Endothelial cell of umbilical vein (primary cell): Measurements from ENCODE around the gene YARS2. TPM values are rescaled to one million over a fixed set of nuclear protein-coding genes. Genes with fewer than 3 reads are reported as not detected.

ENCODE experiments used
- BruUV-seq: library from RNA; stranded (reverse); fragments of 400-500 nt; replicated peaks from 2 replicates; lab custom pipeline; 2021; lab: Mats Ljungman, UMichigan
- CTCF ChIA-PET: fragments of 300-600, 350-600 bp; sonication (Branson Sonifier 250); formaldehyde crosslinking; loops from one replicate; lab custom pipeline; 2021; ENCODE audit warnings: antibody characterized with exemption, inconsistent platforms; lab: Charles Lee
- POLR2A ChIA-PET: fragments of 300-600, 350-600 bp; sonication (Branson Sonifier 250); formaldehyde crosslinking; loops from one replicate; lab custom pipeline; 2021; ENCODE audit warnings: antibody characterized with exemption, inconsistent platforms; lab: Charles Lee
- DNase-seq: peaks from one replicate; pipeline ENCODE4 v3.0.0-alpha.2; 2011; ENCODE audit warnings: low read depth, low spot score
- FAIRE-seq: peaks from 2 replicates; lab custom pipeline; 2011; peaks lifted over from hg19 to GRCh38; lab: Jason Lieb, UNC
- H2AFZ ChIP-seq: 2 replicates; pipeline ENCODE4 v1.6.0; 2012; ENCODE audit warnings: low read depth, low read length, control low read depth, inconsistent platforms
- H3K27ac ChIP-seq: 2 replicates; pipeline ENCODE4 v1.5.1; 2011; ENCODE audit warnings: low read depth, mild to moderate bottlenecking, control low read depth, low read length, moderate library complexity; ENCODE audit not compliant: insufficient read depth
- H3K27me3 ChIP-seq, 2 experiments: 2 replicates each; pipeline versions ENCODE4 v1.6.0 to v1.6.1; 2011; ENCODE audit warnings: low read length in 2 of 2, mixed read lengths in 1 of 2; ENCODE audit not compliant: control insufficient read depth in 2 of 2, insufficient read depth in 2 of 2
- H3K36me3 ChIP-seq, 2 experiments: 2 replicates in 1 of 2; 3 replicates in 1 of 2; pipeline ENCODE4 v1.5.1; 2011; ENCODE audit warnings: low read length in 2 of 2, mild to moderate bottlenecking in 1 of 2, moderate library complexity in 1 of 2; ENCODE audit not compliant: control insufficient read depth in 2 of 2, insufficient read depth in 2 of 2; ENCODE audit errors: extremely low read depth in 1 of 2
- H3K4me1 ChIP-seq: 3 replicates; pipeline ENCODE4 v1.5.1; 2011; ENCODE audit warnings: mild to moderate bottlenecking, low read length; ENCODE audit not compliant: control insufficient read depth, insufficient read depth; ENCODE audit errors: extremely low read depth
- H3K4me2 ChIP-seq: 2 replicates; pipeline ENCODE4 v1.6.1; 2011; ENCODE audit warnings: low read length, control low read depth, mixed read lengths; ENCODE audit not compliant: insufficient read depth
- H3K4me3 ChIP-seq, 3 experiments: fragments of 200-600 bp in 1 of 3; sonication (generic), shearing (Covaris generic) in 1 of 3; replicated peaks in 1 of 3; 2 replicates each; pipeline ENCODE4 v1.5.1; 2011 to 2016; ENCODE audit warnings: control low read depth in 3 of 3, low read length in 3 of 3, mild to moderate bottlenecking in 2 of 3, inconsistent platforms in 1 of 3, low read depth in 1 of 3, moderate library complexity in 1 of 3; ENCODE audit not compliant: insufficient read depth in 1 of 3
- H3K79me2 ChIP-seq: 2 replicates; pipeline ENCODE4 v1.6.0; 2012; ENCODE audit warnings: low read length, inconsistent platforms; ENCODE audit not compliant: control insufficient read depth, insufficient read depth
- H3K9ac ChIP-seq: replicated peaks from 2 replicates; pipeline ENCODE3; 2011; ENCODE audit warnings: low read length, control low read depth; ENCODE audit not compliant: insufficient read depth; ENCODE audit errors: extremely low read depth
- H3K9me1 ChIP-seq: replicated peaks from 3 replicates; pipeline ENCODE4 v1.6.0; 2011; ENCODE audit warnings: mild to moderate bottlenecking, low read length; ENCODE audit not compliant: control insufficient read depth, insufficient read depth; ENCODE audit errors: extremely low read depth
- H3K9me3 ChIP-seq: replicated peaks from 2 replicates; pipeline ENCODE4 v1.5.1; 2012; ENCODE audit warnings: low read length, inconsistent platforms; ENCODE audit not compliant: control insufficient read depth, insufficient read depth
- H4K20me1 ChIP-seq: replicated peaks from 2 replicates; pipeline ENCODE3; 2011; ENCODE audit warnings: mild to moderate bottlenecking, low read length; ENCODE audit not compliant: control insufficient read depth, insufficient read depth; ENCODE audit errors: extremely low read depth
- CTCF ChIP-seq, 2 donors: IDR thresholded peaks; 1 replicate in 1 of 2; 2 replicates in 1 of 2; pipeline ENCODE4 v1.5.1; 2011; ENCODE audit warnings: low read length in 2 of 2, mild to moderate bottlenecking in 2 of 2, moderate library complexity in 2 of 2, control low read depth in 1 of 2, inconsistent platforms in 1 of 2, low read depth in 1 of 2; ENCODE audit not compliant: insufficient read depth in 1 of 2; ENCODE audit errors: extremely low read depth in 1 of 2
- EZH2 ChIP-seq: IDR thresholded peaks from 2 replicates; pipeline ENCODE4 v1.6.1; 2012; ENCODE audit warnings: borderline replicate concordance, low read depth, mild to moderate bottlenecking, moderate library complexity, low read length, inconsistent platforms; ENCODE audit not compliant: severe bottlenecking
- FOS ChIP-seq: IDR thresholded peaks from 2 replicates; pipeline ENCODE4 v1.6.1; 2011; ENCODE audit warnings: mild to moderate bottlenecking, low read length, moderate library complexity, borderline replicate concordance; ENCODE audit not compliant: insufficient read depth
- GATA2 ChIP-seq: IDR thresholded peaks from 2 replicates; pipeline ENCODE4 v1.7.0; 2011; ENCODE audit warnings: low read depth, mild to moderate bottlenecking, moderate library complexity, mixed read lengths, low read length; ENCODE audit not compliant: insufficient read length, insufficient read depth
- JUN ChIP-seq: IDR thresholded peaks from 2 replicates; pipeline ENCODE4 v1.6.1; 2011; ENCODE audit warnings: borderline replicate concordance, low read depth; ENCODE audit not compliant: insufficient read length, insufficient read depth
- MAX ChIP-seq: IDR thresholded peaks from 2 replicates; pipeline ENCODE4 v1.6.1; 2011; ENCODE audit not compliant: insufficient read depth, insufficient read length
- MYC ChIP-seq: IDR thresholded peaks from one replicate; pipeline ENCODE4 v1.6.1; 2011; ENCODE audit warnings: mild to moderate bottlenecking, low read depth, low read length
- POLR2A ChIP-seq: IDR thresholded peaks from 2 replicates; pipeline ENCODE4 v1.6.1; 2012; ENCODE audit warnings: low read depth, mild to moderate bottlenecking, control low read depth, low read length
- POLR2AphosphoS5 ChIP-seq: IDR thresholded peaks from 2 replicates; pipeline ENCODE4 v1.6.1; 2012; ENCODE audit warnings: low read depth, mild to moderate bottlenecking, control low read depth, low read length, moderate library complexity; ENCODE audit not compliant: insufficient read depth
- dilution Hi-C: fragments of 300-500 bp; cut with MboI; formaldehyde crosslinking; loops from one replicate; pipeline ENCODE4 v1.15.0; 2019; ENCODE audit warnings: low sequenced_read_pairs; ENCODE audit not compliant: extremely low pct_ligation_motif_present
- intact Hi-C: fragments of 100-400 bp; cut with micrococcal nuclease; formaldehyde crosslinking; loops from one replicate; pipeline ENCODE4 v1.10.0; 2022
- polyA plus RNA-seq, 4 experiments: library from polyadenylated mRNA; depleted of rRNA in 3 of 4; stranded (reverse) in 3 of 4; unstranded in 1 of 4; fragments of >200 nt; gene quantifications; 2 replicates each; pipeline versions ENCODE4 v1.2.1 to v1.2.3, GENCODE V29; 2011 to 2012; ENCODE audit warnings: missing spikeins in 1 of 4
- total RNA-seq: library from RNA; stranded (reverse); gene quantifications from 2 replicates; pipeline ENCODE4 v1.2.3, GENCODE V29; 2021

The YARS2 gene
- total and polyA plus RNA-seq, 2 donors (not counting 3 experiments of a cell fraction or from before 2014, with no cell fraction given), result 24.6 to 26.8 TPM

DNA sequence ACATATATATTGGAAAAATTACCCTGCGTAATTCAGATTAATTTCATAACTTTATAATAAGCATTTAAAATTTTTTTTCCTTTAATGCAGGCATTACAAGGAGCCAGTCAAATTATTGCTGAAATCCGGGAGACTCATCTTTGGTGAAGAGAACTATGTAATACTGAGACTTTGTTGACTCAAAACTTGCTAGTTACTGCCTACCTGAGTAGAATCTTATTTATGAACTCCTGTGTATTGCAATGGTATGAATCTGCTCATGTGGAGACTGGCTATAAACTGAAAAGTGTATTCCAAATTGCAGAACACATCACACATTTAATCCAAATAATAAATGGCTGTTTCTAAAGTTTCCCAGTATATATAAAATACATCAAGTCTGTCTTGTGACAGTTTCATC is 12.4 kb downstream of the YARS2 start:
- Histone ChIP-seq H4K20me1 (no peaks in the 10 kb centered on the region), H3K27me3 (no peaks in the 10 kb centered on the region), H3K9me3 (no peaks in the 10 kb centered on the region), H3K36me3 (peaks cover 19 to 35% of the 10 kb centered on the region in 2 experiments), H2AFZ (no peak overlapping the region), H3K79me2 (peaks cover 2% of the 10 kb centered on the region), H3K9ac (no peak overlapping the region), H3K4me3 (no peak overlapping the region), H3K4me2 (no peak overlapping the region), H3K9me1 (no peaks in the 10 kb centered on the region), H3K4me1 (no peaks in the 10 kb centered on the region), H3K27ac (no peak overlapping the region)
- TF ChIP-seq POLR2AphosphoS5, result no peak
- no peak for TF ChIP-seq GATA2
- no peak for TF ChIP-seq MYC
- no peak for TF ChIP-seq FOS
- no peak for TF ChIP-seq CTCF (IDR thresholded peaks at IDR 0.05; ENCODE audit: extremely low read depth in 1 of 2, insufficient read depth in 1 of 2, low read depth in 1 of 2, low read length in 2 of 2)
- no peak for TF ChIP-seq MAX
- no peak for TF ChIP-seq POLR2A
- no peak for TF ChIP-seq JUN
- no peak for TF ChIP-seq EZH2
- ChIA-PET POLR2A (no interaction called here), CTCF (interaction anchor here (1.4 kb wide), 1 partner anchor 1090 kb away, joined by 3 read pairs; no protein-coding TSS in a partner anchor)
- dilution Hi-C loops, result no loop called here
- intact Hi-C loops, result no loop called here
- BruUV-seq, result no TSS peak
- FAIRE-seq, result no peak
- DNase-seq, result no peak
